Measurements from ENCODE around the gene SETBP1. TPM values are rescaled to one million over a fixed set of nuclear protein-coding genes. Genes with fewer than 3 reads are reported as not detected.

Gene SETBP1
- total RNA-seq, 1 donor from 2014 or later, result 83.3 TPM

DNA sequence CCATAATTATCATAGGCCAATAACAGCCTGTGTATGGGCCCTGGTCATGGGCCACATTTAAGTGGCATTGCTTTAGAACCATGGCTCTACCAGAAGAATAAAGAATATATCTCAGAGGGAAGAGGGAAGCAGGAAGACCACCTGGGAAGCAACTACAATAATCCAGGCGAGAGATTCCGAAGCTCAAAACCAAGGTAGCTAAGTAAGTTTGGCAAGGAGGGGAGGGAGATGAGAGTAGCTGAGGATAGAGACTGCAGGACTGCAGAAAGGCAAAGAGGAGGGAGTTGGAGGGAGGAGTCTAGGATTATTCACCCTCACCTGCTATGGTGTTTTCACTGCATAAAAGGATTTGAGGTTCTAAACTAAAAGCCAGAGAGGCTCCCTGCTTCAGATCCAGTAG, 293.5 kb downstream of the SETBP1 start:
- Mint-ChIP-seq H3K27ac (ENCODE audit: unreplicated experiment) (no peak overlapping the region), H3K4me1 (ENCODE audit: low read depth, unreplicated experiment) (peaks cover 2% of the 10 kb centered on the region), H3K4me3 (ENCODE audit: unreplicated experiment) (no peak overlapping the region), H3K27me3 (ENCODE audit: unreplicated experiment) (peaks cover 1% of the 10 kb centered on the region), H3K36me3 (ENCODE audit: unreplicated experiment) (no peaks in the 10 kb centered on the region), H3K9me3 (ENCODE audit: unreplicated experiment) (no peaks in the 10 kb centered on the region)
- no peak for TF ChIP-seq CTCF (IDR thresholded peaks at IDR 0.05; ENCODE audit: partially characterized antibody, unreplicated experiment)
- no peak for DNase-seq

- DNase-seq, result no peak
- Mint-ChIP-seq H3K27ac (ENCODE audit: unreplicated experiment) (no peak overlapping the region), H3K36me3 (ENCODE audit: unreplicated experiment) (no peaks in the 10 kb centered on the region), H3K4me1 (ENCODE audit: low read depth, unreplicated experiment) (peaks cover 10% of the 10 kb centered on the region), H3K4me3 (ENCODE audit: unreplicated experiment) (no peak overlapping the region), H3K9me3 (ENCODE audit: unreplicated experiment) (no peaks in the 10 kb centered on the region), H3K27me3 (ENCODE audit: unreplicated experiment) (peaks cover 1% of the 10 kb centered on the region)
- no peak for TF ChIP-seq CTCF (IDR thresholded peaks at IDR 0.05; ENCODE audit: partially characterized antibody, unreplicated experiment)
These were observed 297.2 kb downstream of the SETBP1 start for GRCh38 chr18:44977856-44978255.

DNA sequence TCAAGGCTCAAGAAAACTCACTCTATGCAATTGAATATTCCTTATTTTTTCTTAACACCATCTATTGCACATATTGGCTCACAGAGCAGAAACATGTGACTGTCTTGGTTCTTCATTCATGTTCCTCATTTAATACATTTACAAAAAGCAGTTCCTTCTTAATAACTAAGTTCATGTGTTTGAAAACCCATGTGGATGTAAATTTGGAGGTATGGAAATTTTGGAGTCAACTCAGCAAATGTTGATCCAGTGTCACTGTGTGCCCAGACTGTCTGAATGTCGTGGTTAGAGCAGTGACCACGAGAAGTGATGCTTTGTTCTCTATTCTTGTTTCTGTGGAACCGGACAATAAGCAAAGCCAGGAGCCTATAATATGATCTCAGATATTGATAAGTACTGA, 299.1 kb downstream of the SETBP1 start:
- H3K9me3 Mint-ChIP-seq (ENCODE audit: unreplicated experiment), result peaks cover 2% of the 10 kb centered on the region
- no peak overlapping the region for H3K27ac Mint-ChIP-seq (ENCODE audit: unreplicated experiment)
- H3K27me3 Mint-ChIP-seq (ENCODE audit: unreplicated experiment), result peaks cover 1% of the 10 kb centered on the region
- no peaks in the 10 kb centered on the region for H3K36me3 Mint-ChIP-seq (ENCODE audit: unreplicated experiment)
- DNase-seq, result no peak
- no peak overlapping the region for H3K4me3 Mint-ChIP-seq (ENCODE audit: unreplicated experiment)
- H3K4me1 Mint-ChIP-seq (ENCODE audit: low read depth, unreplicated experiment), result peaks cover 8% of the 10 kb centered on the region
- TF ChIP-seq CTCF (IDR thresholded peaks at IDR 0.05; ENCODE audit: partially characterized antibody, unreplicated experiment), result no peak

DNA sequence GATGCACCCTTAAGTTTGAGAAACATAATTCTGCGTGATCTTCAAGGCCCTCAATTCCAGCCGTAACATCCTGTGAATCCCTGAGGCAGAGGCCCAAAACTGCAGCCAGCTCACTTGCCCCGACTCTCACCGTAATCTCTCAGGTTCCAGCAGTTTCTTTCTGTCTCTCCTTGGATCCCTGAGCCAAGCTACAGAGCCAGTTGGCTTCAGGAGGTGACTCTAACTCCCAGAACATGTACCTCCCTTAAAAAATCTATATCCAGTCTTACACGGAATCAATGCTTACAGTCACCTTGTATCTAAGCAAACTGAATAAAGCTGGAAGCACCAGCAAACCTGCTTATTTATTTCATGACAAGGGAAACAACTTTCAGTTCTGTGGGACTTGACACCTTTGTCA, 300.4 kb downstream of the SETBP1 start:
- DNase-seq, result no peak
- no peaks in the 10 kb centered on the region for H3K27me3 Mint-ChIP-seq (ENCODE audit: unreplicated experiment)
- no peak overlapping the region for H3K4me3 Mint-ChIP-seq (ENCODE audit: unreplicated experiment)
- no peaks in the 10 kb centered on the region for H3K36me3 Mint-ChIP-seq (ENCODE audit: unreplicated experiment)
- TF ChIP-seq CTCF (IDR thresholded peaks at IDR 0.05; ENCODE audit: partially characterized antibody, unreplicated experiment), result no peak
- H3K27ac Mint-ChIP-seq (ENCODE audit: unreplicated experiment), result no peak overlapping the region
- H3K9me3 Mint-ChIP-seq (ENCODE audit: unreplicated experiment), result peaks cover 2% of the 10 kb centered on the region
- H3K4me1 Mint-ChIP-seq (ENCODE audit: low read depth, unreplicated experiment), result peaks cover 8% of the 10 kb centered on the region

DNA sequence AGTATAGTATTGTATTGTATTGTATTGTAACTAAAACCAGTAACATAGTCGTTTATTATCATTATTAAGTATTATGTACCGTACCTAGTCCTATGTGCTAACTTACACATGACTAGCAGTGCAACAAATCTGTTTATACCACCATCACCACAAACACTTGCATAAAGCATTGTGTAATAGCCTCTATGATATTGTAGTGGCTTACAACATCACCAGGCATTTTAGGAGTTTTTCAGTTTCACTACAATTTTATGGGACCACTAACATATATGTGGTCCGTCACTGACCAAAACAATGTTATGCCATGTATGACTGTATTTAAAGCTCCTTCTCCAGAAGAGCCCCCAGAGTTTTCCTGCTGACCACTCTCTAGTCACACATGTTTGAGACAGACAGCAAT, 306.2 kb downstream of the SETBP1 start:
- Mint-ChIP-seq H3K4me3 (ENCODE audit: unreplicated experiment) (no peak overlapping the region), H3K36me3 (ENCODE audit: unreplicated experiment) (peaks cover 9% of the 10 kb centered on the region), H3K27me3 (ENCODE audit: unreplicated experiment) (no peaks in the 10 kb centered on the region), H3K4me1 (ENCODE audit: low read depth, unreplicated experiment) (peaks cover 1% of the 10 kb centered on the region), H3K9me3 (ENCODE audit: unreplicated experiment) (peaks cover 7% of the 10 kb centered on the region), H3K27ac (ENCODE audit: unreplicated experiment) (no peak overlapping the region)
- TF ChIP-seq CTCF (IDR thresholded peaks at IDR 0.05; ENCODE audit: partially characterized antibody, unreplicated experiment), result no peak
- no peak for DNase-seq

All from glutamatergic neuron (in vitro differentiated cells).